HEK293 (cell line): Measurements from ENCODE around the gene PAPSS2.

ENCODE experiments used
- FEZF1 ChIP-seq: fragments of 450-650 bp; formaldehyde crosslinking; IDR thresholded peaks from 2 replicates; pipeline ENCODE4 v1.5.1; 2016; ENCODE audit warnings: missing biosample characterization, missing genetic modification characterization
- GLI2 ChIP-seq: fragments of 450-650 bp; formaldehyde crosslinking; IDR thresholded peaks from 2 replicates; pipeline ENCODE4; 2017; ENCODE audit warnings: missing biosample characterization, missing genetic modification characterization, low read depth, borderline replicate concordance
- GLIS1 ChIP-seq: fragments of 450-650 bp; formaldehyde crosslinking; IDR thresholded peaks from 2 replicates; pipeline ENCODE4 v1.5.1; 2016; ENCODE audit warnings: missing biosample characterization, missing genetic modification characterization
- KLF8 ChIP-seq: fragments of 450-650 bp; formaldehyde crosslinking; IDR thresholded peaks from 2 replicates; pipeline ENCODE4 v1.5.1; 2016; ENCODE audit warnings: missing biosample characterization, missing genetic modification characterization
- KLF9 ChIP-seq: fragments of 450-650 bp; formaldehyde crosslinking; IDR thresholded peaks from 2 replicates; pipeline ENCODE4 v1.5.1; 2016; ENCODE audit warnings: missing biosample characterization, missing genetic modification characterization, low read depth
- SETDB1 ChIP-seq: IDR thresholded peaks from one replicate; pipeline ENCODE4 v1.6.1; 2017; ENCODE audit warnings: mild to moderate bottlenecking, low read length, moderate library complexity, mixed read lengths; ENCODE audit not compliant: insufficient read length
- ZBTB17 ChIP-seq: fragments of 450-650 bp; formaldehyde crosslinking; IDR thresholded peaks from 2 replicates; pipeline ENCODE4 v1.5.1; 2016; ENCODE audit warnings: missing biosample characterization, missing genetic modification characterization
- ZNF10 ChIP-seq: fragments of 450-650 bp; formaldehyde crosslinking; IDR thresholded peaks from 2 replicates; pipeline ENCODE4 v1.5.1; 2017; ENCODE audit warnings: missing biosample characterization, missing genetic modification characterization
- ZNF121 ChIP-seq: fragments of 450-650 bp; formaldehyde crosslinking; IDR thresholded peaks from 2 replicates; pipeline ENCODE4 v1.5.1; 2016; ENCODE audit warnings: missing biosample characterization, missing genetic modification characterization
- ZNF19 ChIP-seq: fragments of 450-650 bp; formaldehyde crosslinking; IDR thresholded peaks from 2 replicates; pipeline ENCODE4; 2016; ENCODE audit warnings: missing biosample characterization, missing genetic modification characterization, low read depth
- ZNF211 ChIP-seq: fragments of 450-650 bp; formaldehyde crosslinking; IDR thresholded peaks from 2 replicates; pipeline ENCODE4 v1.5.1; 2016; ENCODE audit warnings: low read depth, missing biosample characterization, missing genetic modification characterization
- ZNF221 ChIP-seq: fragments of 450-650 bp; formaldehyde crosslinking; IDR thresholded peaks from 2 replicates; pipeline ENCODE4 v1.5.1; 2017; ENCODE audit warnings: missing biosample characterization, missing genetic modification characterization, borderline replicate concordance
- ZNF394 ChIP-seq: fragments of 450-650 bp; formaldehyde crosslinking; IDR thresholded peaks from 2 replicates; pipeline ENCODE4 v1.5.1; 2016; ENCODE audit warnings: missing biosample characterization, missing genetic modification characterization, mild to moderate bottlenecking, moderate library complexity, borderline replicate concordance
- ZNF426 ChIP-seq: fragments of 450-650 bp; formaldehyde crosslinking; IDR thresholded peaks from 2 replicates; pipeline ENCODE4 v1.5.1; 2017; ENCODE audit warnings: missing biosample characterization, missing genetic modification characterization, mild to moderate bottlenecking, inconsistent platforms, moderate library complexity
- ZNF530 ChIP-seq: fragments of 450-650 bp; formaldehyde crosslinking; IDR thresholded peaks from 2 replicates; pipeline ENCODE4 v1.5.1; 2016; ENCODE audit warnings: low read depth, missing biosample characterization, missing genetic modification characterization
- ZNF544 ChIP-seq: fragments of 450-650 bp; formaldehyde crosslinking; IDR thresholded peaks from 2 replicates; pipeline ENCODE4 v1.5.0; 2017; ENCODE audit warnings: missing biosample characterization, missing genetic modification characterization
- ZNF664 ChIP-seq: fragments of 450-650 bp; formaldehyde crosslinking; IDR thresholded peaks from 2 replicates; pipeline ENCODE4 v1.5.1; 2016; ENCODE audit warnings: missing biosample characterization, missing genetic modification characterization
- TF ChIP-seq, protein P1 (sequence below): fragments of 450-650 bp; formaldehyde crosslinking; IDR thresholded peaks from 2 replicates; pipeline ENCODE4 v1.5.1; 2017; ENCODE audit warnings: missing biosample characterization, missing genetic modification characterization
- TF ChIP-seq, protein P2 (sequence below): fragments of 450-650 bp; formaldehyde crosslinking; IDR thresholded peaks from 2 replicates; pipeline ENCODE4 v1.5.1; 2016; ENCODE audit warnings: missing biosample characterization, missing genetic modification characterization
- TF ChIP-seq, protein P3 (sequence below): fragments of 450-650 bp; formaldehyde crosslinking; IDR thresholded peaks from 2 replicates; pipeline ENCODE4 v1.5.1; 2016; ENCODE audit warnings: missing biosample characterization, missing genetic modification characterization
- TF ChIP-seq, protein P4 (sequence below): fragments of 450-650 bp; formaldehyde crosslinking; IDR thresholded peaks from 2 replicates; pipeline ENCODE4 v1.5.1; 2016; ENCODE audit warnings: missing biosample characterization, missing genetic modification characterization
- TF ChIP-seq, protein P5 (sequence below): fragments of 450-650 bp; formaldehyde crosslinking; IDR thresholded peaks from 2 replicates; pipeline ENCODE4; 2016; ENCODE audit warnings: missing biosample characterization, missing genetic modification characterization
- TF ChIP-seq, protein P6 (sequence below): fragments of 450-650 bp; IDR thresholded peaks from 2 replicates; pipeline ENCODE4 v1.5.1; 2018; ENCODE audit warnings: missing biosample characterization, mild to moderate bottlenecking, missing genetic modification characterization
- TF ChIP-seq, protein P7 (sequence below): fragments of 450-650 bp; formaldehyde crosslinking; IDR thresholded peaks from 2 replicates; pipeline ENCODE4 v1.5.1; 2016; ENCODE audit warnings: missing biosample characterization, missing genetic modification characterization
- TF ChIP-seq, protein P8 (sequence below): fragments of 450-650 bp; formaldehyde crosslinking; IDR thresholded peaks from 2 replicates; pipeline ENCODE4 v1.5.1; 2017; ENCODE audit warnings: missing biosample characterization, missing genetic modification characterization
- TF ChIP-seq, protein P9 (sequence below): fragments of 450-650 bp; formaldehyde crosslinking; IDR thresholded peaks from 2 replicates; pipeline ENCODE4 v1.5.1; 2017; ENCODE audit warnings: missing biosample characterization, missing genetic modification characterization

The PAPSS2 gene

DNA sequence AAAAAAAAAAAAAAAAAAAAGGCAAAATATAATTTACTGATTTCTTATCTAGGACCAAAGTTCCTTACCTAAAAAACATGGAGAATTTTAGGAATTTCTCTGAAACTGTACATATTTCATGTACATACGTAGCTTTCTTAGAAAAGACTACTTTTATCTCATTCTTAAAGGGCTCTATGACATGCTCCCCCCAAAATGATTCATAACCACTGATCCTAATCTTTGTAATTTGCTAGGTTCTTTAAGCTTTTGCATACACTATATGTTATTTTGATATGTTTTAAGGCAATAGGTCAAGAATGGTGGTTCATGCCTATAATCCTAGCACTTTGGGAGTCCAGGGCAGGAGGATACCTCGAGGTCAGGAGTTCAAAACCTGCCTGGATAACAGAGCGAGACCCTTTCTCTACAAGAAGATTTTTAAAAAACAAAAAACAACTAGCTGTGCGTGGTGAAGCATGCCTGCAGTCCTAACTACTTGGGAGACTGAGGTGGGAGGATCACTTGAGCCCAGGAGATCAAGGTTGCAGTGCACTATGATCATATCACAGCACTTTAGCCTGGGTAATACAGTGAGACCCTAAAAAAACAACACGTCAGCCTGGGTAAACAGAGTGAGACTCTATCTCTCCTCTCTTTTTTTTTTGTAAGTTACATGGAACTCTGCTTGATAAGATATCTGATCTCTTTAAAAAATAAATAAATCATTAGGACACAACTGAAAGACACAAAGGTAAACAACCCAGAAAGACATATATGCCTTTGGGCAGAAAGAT lies 103.6 kb downstream of the PAPSS2 start (continued):
- TF ChIP-seq, protein P1, sequence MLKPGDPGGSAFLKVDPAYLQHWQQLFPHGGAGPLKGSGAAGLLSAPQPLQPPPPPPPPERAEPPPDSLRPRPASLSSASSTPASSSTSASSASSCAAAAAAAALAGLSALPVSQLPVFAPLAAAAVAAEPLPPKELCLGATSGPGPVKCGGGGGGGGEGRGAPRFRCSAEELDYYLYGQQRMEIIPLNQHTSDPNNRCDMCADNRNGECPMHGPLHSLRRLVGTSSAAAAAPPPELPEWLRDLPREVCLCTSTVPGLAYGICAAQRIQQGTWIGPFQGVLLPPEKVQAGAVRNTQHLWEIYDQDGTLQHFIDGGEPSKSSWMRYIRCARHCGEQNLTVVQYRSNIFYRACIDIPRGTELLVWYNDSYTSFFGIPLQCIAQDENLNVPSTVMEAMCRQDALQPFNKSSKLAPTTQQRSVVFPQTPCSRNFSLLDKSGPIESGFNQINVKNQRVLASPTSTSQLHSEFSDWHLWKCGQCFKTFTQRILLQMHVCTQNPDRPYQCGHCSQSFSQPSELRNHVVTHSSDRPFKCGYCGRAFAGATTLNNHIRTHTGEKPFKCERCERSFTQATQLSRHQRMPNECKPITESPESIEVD (tag by site-specific recombination) = 0 out of 2 replicates have a peak, but pooled peaks have one; percentile 4
- TF ChIP-seq ZNF19 (tag by site-specific recombination) = no peak
- peak; percentile 65; the same call in 1 of the 2 replicates for TF ChIP-seq KLF8 (tag by site-specific recombination)
- TF ChIP-seq SETDB1 = no peak
- TF ChIP-seq, protein P2, sequence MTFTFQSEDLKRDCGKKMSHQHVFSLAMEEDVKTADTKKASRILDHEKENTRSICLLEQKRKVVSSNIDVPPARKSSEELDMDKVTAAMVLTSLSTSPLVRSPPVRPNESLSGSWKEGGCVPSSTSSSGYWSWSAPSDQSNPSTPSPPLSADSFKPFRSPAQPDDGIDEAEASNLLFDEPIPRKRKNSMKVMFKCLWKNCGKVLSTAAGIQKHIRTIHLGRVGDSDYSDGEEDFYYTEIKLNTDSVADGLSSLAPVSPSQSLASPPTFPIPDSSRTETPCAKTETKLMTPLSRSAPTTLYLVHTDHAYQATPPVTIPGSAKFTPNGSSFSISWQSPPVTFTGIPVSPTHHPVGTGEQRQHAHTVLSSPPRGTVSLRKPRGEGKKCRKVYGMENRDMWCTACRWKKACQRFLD (tag by site-specific recombination) = no peak
- no peak for TF ChIP-seq ZNF426 (tag by site-specific recombination)
- peak; percentile 10; the same call in 1 of the 2 replicates for TF ChIP-seq ZNF10 (tag by site-specific recombination)
- TF ChIP-seq, protein P3, sequence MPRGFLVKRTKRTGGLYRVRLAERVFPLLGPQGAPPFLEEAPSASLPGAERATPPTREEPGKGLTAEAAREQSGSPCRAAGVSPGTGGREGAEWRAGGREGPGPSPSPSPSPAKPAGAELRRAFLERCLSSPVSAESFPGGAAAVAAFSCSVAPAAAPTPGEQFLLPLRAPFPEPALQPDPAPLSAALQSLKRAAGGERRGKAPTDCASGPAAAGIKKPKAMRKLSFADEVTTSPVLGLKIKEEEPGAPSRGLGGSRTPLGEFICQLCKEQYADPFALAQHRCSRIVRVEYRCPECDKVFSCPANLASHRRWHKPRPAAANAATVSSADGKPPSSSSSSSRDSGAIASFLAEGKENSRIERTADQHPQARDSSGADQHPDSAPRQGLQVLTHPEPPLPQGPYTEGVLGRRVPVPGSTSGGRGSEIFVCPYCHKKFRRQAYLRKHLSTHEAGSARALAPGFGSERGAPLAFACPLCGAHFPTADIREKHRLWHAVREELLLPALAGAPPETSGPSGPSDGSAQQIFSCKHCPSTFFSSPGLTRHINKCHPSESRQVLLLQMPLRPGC (tag by site-specific recombination) = peak; percentile 76
- no peak for TF ChIP-seq ZNF221 (tag by site-specific recombination)
- TF ChIP-seq, protein P4, sequence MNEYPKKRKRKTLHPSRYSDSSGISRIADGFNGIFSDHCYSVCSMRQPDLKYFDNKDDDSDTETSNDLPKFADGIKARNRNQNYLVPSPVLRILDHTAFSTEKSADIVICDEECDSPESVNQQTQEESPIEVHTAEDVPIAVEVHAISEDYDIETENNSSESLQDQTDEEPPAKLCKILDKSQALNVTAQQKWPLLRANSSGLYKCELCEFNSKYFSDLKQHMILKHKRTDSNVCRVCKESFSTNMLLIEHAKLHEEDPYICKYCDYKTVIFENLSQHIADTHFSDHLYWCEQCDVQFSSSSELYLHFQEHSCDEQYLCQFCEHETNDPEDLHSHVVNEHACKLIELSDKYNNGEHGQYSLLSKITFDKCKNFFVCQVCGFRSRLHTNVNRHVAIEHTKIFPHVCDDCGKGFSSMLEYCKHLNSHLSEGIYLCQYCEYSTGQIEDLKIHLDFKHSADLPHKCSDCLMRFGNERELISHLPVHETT (tag by site-specific recombination) = peak; percentile 81
- peak; percentile 70 for TF ChIP-seq FEZF1 (tag by site-specific recombination)
- TF ChIP-seq, protein P5, sequence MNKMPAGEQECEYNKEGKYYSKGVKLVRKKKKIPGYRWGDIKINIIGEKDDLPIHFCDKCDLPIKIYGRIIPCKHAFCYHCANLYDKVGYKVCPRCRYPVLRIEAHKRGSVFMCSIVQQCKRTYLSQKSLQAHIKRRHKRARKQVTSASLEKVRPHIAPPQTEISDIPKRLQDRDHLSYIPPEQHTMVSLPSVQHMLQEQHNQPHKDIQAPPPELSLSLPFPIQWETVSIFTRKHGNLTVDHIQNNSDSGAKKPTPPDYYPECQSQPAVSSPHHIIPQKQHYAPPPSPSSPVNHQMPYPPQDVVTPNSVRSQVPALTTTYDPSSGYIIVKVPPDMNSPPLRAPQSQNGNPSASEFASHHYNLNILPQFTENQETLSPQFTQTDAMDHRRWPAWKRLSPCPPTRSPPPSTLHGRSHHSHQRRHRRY (tag by site-specific recombination) = no peak
- TF ChIP-seq, protein P6, sequence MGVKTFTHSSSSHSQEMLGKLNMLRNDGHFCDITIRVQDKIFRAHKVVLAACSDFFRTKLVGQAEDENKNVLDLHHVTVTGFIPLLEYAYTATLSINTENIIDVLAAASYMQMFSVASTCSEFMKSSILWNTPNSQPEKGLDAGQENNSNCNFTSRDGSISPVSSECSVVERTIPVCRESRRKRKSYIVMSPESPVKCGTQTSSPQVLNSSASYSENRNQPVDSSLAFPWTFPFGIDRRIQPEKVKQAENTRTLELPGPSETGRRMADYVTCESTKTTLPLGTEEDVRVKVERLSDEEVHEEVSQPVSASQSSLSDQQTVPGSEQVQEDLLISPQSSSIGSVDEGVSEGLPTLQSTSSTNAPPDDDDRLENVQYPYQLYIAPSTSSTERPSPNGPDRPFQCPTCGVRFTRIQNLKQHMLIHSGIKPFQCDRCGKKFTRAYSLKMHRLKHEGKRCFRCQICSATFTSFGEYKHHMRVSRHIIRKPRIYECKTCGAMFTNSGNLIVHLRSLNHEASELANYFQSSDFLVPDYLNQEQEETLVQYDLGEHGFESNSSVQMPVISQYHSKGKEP (tag by site-specific recombination) = peak; percentile 64; the same call in 1 of the 2 replicates
- TF ChIP-seq ZNF121 (tag by site-specific recombination) = no peak
- TF ChIP-seq, protein P7, sequence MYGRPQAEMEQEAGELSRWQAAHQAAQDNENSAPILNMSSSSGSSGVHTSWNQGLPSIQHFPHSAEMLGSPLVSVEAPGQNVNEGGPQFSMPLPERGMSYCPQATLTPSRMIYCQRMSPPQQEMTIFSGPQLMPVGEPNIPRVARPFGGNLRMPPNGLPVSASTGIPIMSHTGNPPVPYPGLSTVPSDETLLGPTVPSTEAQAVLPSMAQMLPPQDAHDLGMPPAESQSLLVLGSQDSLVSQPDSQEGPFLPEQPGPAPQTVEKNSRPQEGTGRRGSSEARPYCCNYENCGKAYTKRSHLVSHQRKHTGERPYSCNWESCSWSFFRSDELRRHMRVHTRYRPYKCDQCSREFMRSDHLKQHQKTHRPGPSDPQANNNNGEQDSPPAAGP (tag by site-specific recombination) = peak; percentile 34; the same call in 1 of the 2 replicates
- peak; percentile 57 for TF ChIP-seq GLIS1 (tag by site-specific recombination)
- peak; percentile 38; the same call in 1 of the 2 replicates for TF ChIP-seq GLI2 (tag by site-specific recombination)
- TF ChIP-seq, protein P8, sequence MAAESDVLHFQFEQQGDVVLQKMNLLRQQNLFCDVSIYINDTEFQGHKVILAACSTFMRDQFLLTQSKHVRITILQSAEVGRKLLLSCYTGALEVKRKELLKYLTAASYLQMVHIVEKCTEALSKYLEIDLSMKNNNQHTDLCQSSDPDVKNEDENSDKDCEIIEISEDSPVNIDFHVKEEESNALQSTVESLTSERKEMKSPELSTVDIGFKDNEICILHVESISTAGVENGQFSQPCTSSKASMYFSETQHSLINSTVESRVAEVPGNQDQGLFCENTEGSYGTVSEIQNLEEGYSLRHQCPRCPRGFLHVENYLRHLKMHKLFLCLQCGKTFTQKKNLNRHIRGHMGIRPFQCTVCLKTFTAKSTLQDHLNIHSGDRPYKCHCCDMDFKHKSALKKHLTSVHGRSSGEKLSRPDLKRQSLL (tag by site-specific recombination) = 0 out of 2 replicates have a peak, but pooled peaks have one; percentile 14
- no peak for TF ChIP-seq KLF9
- TF ChIP-seq ZNF664 (tag by site-specific recombination) = no peak
- no peak; the same call in 1 of the 2 replicates for TF ChIP-seq ZBTB17 (tag by site-specific recombination)
- no peak for TF ChIP-seq ZNF544 (tag by site-specific recombination)
- TF ChIP-seq ZNF530 (tag by site-specific recombination) = no peak
- TF ChIP-seq ZNF211 (tag by site-specific recombination) = no peak
- TF ChIP-seq, protein P9, sequence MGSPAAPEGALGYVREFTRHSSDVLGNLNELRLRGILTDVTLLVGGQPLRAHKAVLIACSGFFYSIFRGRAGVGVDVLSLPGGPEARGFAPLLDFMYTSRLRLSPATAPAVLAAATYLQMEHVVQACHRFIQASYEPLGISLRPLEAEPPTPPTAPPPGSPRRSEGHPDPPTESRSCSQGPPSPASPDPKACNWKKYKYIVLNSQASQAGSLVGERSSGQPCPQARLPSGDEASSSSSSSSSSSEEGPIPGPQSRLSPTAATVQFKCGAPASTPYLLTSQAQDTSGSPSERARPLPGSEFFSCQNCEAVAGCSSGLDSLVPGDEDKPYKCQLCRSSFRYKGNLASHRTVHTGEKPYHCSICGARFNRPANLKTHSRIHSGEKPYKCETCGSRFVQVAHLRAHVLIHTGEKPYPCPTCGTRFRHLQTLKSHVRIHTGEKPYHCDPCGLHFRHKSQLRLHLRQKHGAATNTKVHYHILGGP (tag by site-specific recombination) = no peak
- no peak for TF ChIP-seq ZNF394 (tag by site-specific recombination)
